Body of pancreas (tissue), 4 donors: ENCODE data around the gene GFOD1. TPM values are rescaled to one million over a fixed set of nuclear protein-coding genes. Genes with fewer than 3 reads are reported as not detected.
"Not testable (repeated sequence)": the region's sequence is repeated elsewhere in the genome, so short reads cannot be mapped to it uniquely, and the experiment has no call there.

ENCODE experiments used
- ATAC-seq: fragments of 150-250 bp; one replicate; pipeline ENCODE4 v1.9.1; 2016
- DNase-seq, 4 donors: peaks; one replicate each; pipeline ENCODE4 v3.0.0-alpha.2; 2019
- H3K27ac ChIP-seq, 4 donors: fragments of 200-600 bp; sonication (generic); 1 replicate in 3 of 4; 2 replicates in 1 of 4; pipeline versions ENCODE4 v1.5.1 to v1.6.1; 2016 to 2019; ENCODE audit warnings: mild to moderate bottlenecking in 1 of 4, mixed read lengths in 1 of 4, moderate library complexity in 1 of 4
- H3K27me3 ChIP-seq, 2 donors: fragments of 200-600 bp; sonication (generic); one replicate each; pipeline ENCODE4 v1.6.0; 2016; ENCODE audit warnings: mild to moderate bottlenecking in 1 of 2
- H3K36me3 ChIP-seq, 2 donors: fragments of 200-600 bp; sonication (generic); replicated peaks in 1 of 2; 2 replicates each; pipeline ENCODE4 v1.5.1; 2016; ENCODE audit warnings: low read depth in 2 of 2; ENCODE audit not compliant: insufficient read depth in 1 of 2
- H3K4me1 ChIP-seq: fragments of 200-600 bp; sonication (generic); one replicate; pipeline ENCODE4 v1.6.0; 2016
- H3K4me3 ChIP-seq, 2 donors: fragments of 200-600 bp; sonication (generic); 1 replicate in 1 of 2; 2 replicates in 1 of 2; pipeline ENCODE4 v1.5.1; 2016 to 2019
- H3K9me3 ChIP-seq, 3 donors: fragments of 200-600 bp; sonication (generic); 1 replicate in 2 of 3; 2 replicates in 1 of 3; pipeline ENCODE4 v1.5.1; 2016
- CTCF ChIP-seq, 7 experiments: fragments of 450-650 bp in 4 of 7; fragments of 200-600 bp in 3 of 7; sonication (generic) in 3 of 7; IDR thresholded peaks; one replicate each; pipeline ENCODE4 v1.5.1; 2016 to 2019; ENCODE audit warnings: antibody characterized with exemption in 7 of 7
- POLR2A ChIP-seq, 3 donors: fragments of 450-650 bp; IDR thresholded peaks; one replicate each; pipeline ENCODE4 v1.6.1; 2016; ENCODE audit warnings: antibody characterized with exemption in 3 of 3, mild to moderate bottlenecking in 2 of 3
- WGBS, 2 donors: methylation state at CpG; one replicate each; pipeline ENCODE4 v1.1.5; 2017; 5-methylcytosine and 5-hydroxymethylcytosine counted together
- intact Hi-C: fragments of 100-400 bp; cut with DNase I; formaldehyde crosslinking; loops from one replicate; pipeline ENCODE4 v1.15.1; 2023
- total RNA-seq, 2 donors: library from RNA; depleted of rRNA; stranded (reverse); fragments of >200 nt; gene quantifications; one replicate each; pipeline ENCODE4 v1.1.0, GENCODE V29; 2016

GFOD1 gene
- total RNA-seq, 2 donors from 2014 or later, result 4.3 to 5.2 TPM

GRCh38 chr6:13512900-13513299, 25.5 kb upstream of the GFOD1 start:
- H3K4me3 ChIP-seq, result no peak overlapping the region
- no peaks in the 10 kb centered on the region for H3K36me3 ChIP-seq
- no peaks in the 10 kb centered on the region for H3K9me3 ChIP-seq
- TF ChIP-seq POLR2A (IDR thresholded peaks at IDR 0.05), result no peak
- TF ChIP-seq CTCF (IDR thresholded peaks at IDR 0.05), result no peak
- H3K27ac ChIP-seq, result no peak overlapping the region
- DNase-seq (no peak), ATAC-seq (no peak)
- H3K4me1 ChIP-seq, result peaks cover 4% of the 10 kb centered on the region
- intact Hi-C loops, result no loop called here
- WGBS, 2 donors, result 81 to 87% methylated on average over 9 of the region's 9 CpGs
- no peaks in the 10 kb centered on the region for H3K27me3 ChIP-seq

GRCh38 chr6:13511913-13512717, 24.7 kb upstream of the GFOD1 start:
- intact Hi-C loops, result no loop called here
- Histone ChIP-seq H3K9me3 (no peaks in the 10 kb centered on the region), H3K27me3 (no peaks in the 10 kb centered on the region), H3K4me1 (peaks cover 4% of the 10 kb centered on the region), H3K4me3 (no peak overlapping the region), H3K36me3 (no peaks in the 10 kb centered on the region), H3K27ac (no peak overlapping the region)
- DNase-seq, result peak in 3 of 4 donors; percentile 23 to 35 (median 32)
- no peak for ATAC-seq
- 79% methylated on average over 29 to 33 of the region's 33 CpGs for WGBS, 2 donors
- TF ChIP-seq CTCF (IDR thresholded peaks at IDR 0.05) (no peak), POLR2A (IDR thresholded peaks at IDR 0.05) (no peak)

GRCh38 chr6:13511141-13511571, 23.8 kb upstream of the GFOD1 start:
- H3K9me3 ChIP-seq, H3K27ac ChIP-seq, intact Hi-C loops, H3K4me3 ChIP-seq, DNase-seq, H3K36me3 ChIP-seq, ATAC-seq, H3K27me3 ChIP-seq, H3K4me1 ChIP-seq: not testable (repeated sequence)
- WGBS, 2 donors, result 83 to 93% methylated on average over 21 to 28 of the region's 37 CpGs

- intact Hi-C loops, ATAC-seq, H3K36me3 ChIP-seq, H3K9me3 ChIP-seq, H3K27me3 ChIP-seq, DNase-seq, H3K4me3 ChIP-seq, H3K4me1 ChIP-seq, H3K27ac ChIP-seq: not testable (repeated sequence)
- WGBS, 2 donors, result 100% methylated on average over 1 of the region's 1 CpG
These were observed 23.0 kb upstream of the GFOD1 start for GRCh38 chr6:13510433-13510832.

GRCh38 chr6:13508711-13509705, 21.6 kb upstream of the GFOD1 start:
- peak in 1 of 4 donors; percentile 7 for DNase-seq
- H3K4me1 ChIP-seq, result peaks cover 4% of the 10 kb centered on the region
- no peak overlapping the region for H3K27ac ChIP-seq
- TF ChIP-seq POLR2A (IDR thresholded peaks at IDR 0.05) (no peak), CTCF (IDR thresholded peaks at IDR 0.05) (no peak)
- no peaks in the 10 kb centered on the region for H3K36me3 ChIP-seq
- WGBS, 2 donors, result 48 to 49% methylated on average over 13 of the region's 13 CpGs
- ATAC-seq, result peak; percentile 45
- H3K9me3 ChIP-seq, result no peaks in the 10 kb centered on the region
- H3K4me3 ChIP-seq, result no peak overlapping the region
- intact Hi-C loops, result no loop called here
- H3K27me3 ChIP-seq, result no peaks in the 10 kb centered on the region
